Right renal pelvis (tissue), 4 donors: Measurements from ENCODE around the gene CCDC66. TPM values are rescaled to one million over a fixed set of nuclear protein-coding genes. Genes with fewer than 3 reads are reported as not detected.
"Not testable (repeated sequence)": the region's sequence is repeated elsewhere in the genome, so short reads cannot be mapped to it uniquely, and the experiment has no call there.

ENCODE experiments used
- DNase-seq, 4 donors: peaks; one replicate each; pipeline ENCODE4 v3.0.0-alpha.2; 2013; ENCODE audit warnings: low read depth in 4 of 4, low spot score in 3 of 4, missing footprints in 1 of 4
- polyA plus RNA-seq, 4 donors: library from polyadenylated mRNA; unstranded; fragments of 120-200 nt; gene quantifications; one replicate each; pipeline ENCODE4 v1.2.1, GENCODE V29; 2013; ENCODE audit not compliant: insufficient read length in 4 of 4

The CCDC66 gene
- polyA plus RNA-seq, result 10 to 100 TPM; 24.2 to 34.3 (median 30.5) TPM

- peak; percentile 83 to 90 (median 85) for DNase-seq
Observed at GRCh38 chr3:56556908-56557830, at the start of gene CCDC66. CCDC66 (plus strand) TSS chr3:56557175; CDS start chr3:56557243, 68 bp downstream.

GRCh38 chr3:56519641-56520040 lies 37.3 kb upstream of the CCDC66 start:
- DNase-seq, result no peak

GRCh38 chr3:56522374-56522773 lies 34.6 kb upstream of the CCDC66 start:
- no peak for DNase-seq

GRCh38 chr3:56525291-56525690 lies 31.7 kb upstream of the CCDC66 start:
- DNase-seq, result no peak

GRCh38 chr3:56536735-56537134 lies 20.2 kb upstream of the CCDC66 start:
- DNase-seq, result no peak

GRCh38 chr3:56547486-56547885 lies 9.5 kb upstream of the CCDC66 start:
- no peak for DNase-seq

GRCh38 chr3:56557831-56558170 lies 826 bp downstream of the CCDC66 start:
- no peak for DNase-seq

- DNase-seq, result no peak
Observed at GRCh38 chr3:56573501-56573900, 16.5 kb downstream of the CCDC66 start.

- not testable (repeated sequence) for DNase-seq
Observed at GRCh38 chr3:56581941-56582340, 25.0 kb downstream of the CCDC66 start.

GRCh38 chr3:56584275-56584674 lies 27.3 kb downstream of the CCDC66 start:
- DNase-seq, result not testable (repeated sequence)

GRCh38 chr3:56590814-56591213 lies 33.8 kb downstream of the CCDC66 start:
- no peak for DNase-seq

- DNase-seq, result no peak
Observed at GRCh38 chr3:56591262-56591661, 34.3 kb downstream of the CCDC66 start.

GRCh38 chr3:56593455-56594158 lies 36.6 kb downstream of the CCDC66 start:
- DNase-seq, result no peak

GRCh38 chr3:56595975-56596840 lies 39.2 kb downstream of the CCDC66 start:
- DNase-seq, result no peak

- DNase-seq, result not testable (repeated sequence)
Observed at GRCh38 chr3:56608479-56608878, 51.5 kb downstream of the CCDC66 start.

GRCh38 chr3:56610669-56611335 lies 53.8 kb downstream of the CCDC66 start:
- no peak for DNase-seq

- no peak for DNase-seq
Observed at GRCh38 chr3:56611364-56611763, 54.4 kb downstream of the CCDC66 start.

- DNase-seq, result no peak
Observed at GRCh38 chr3:56612146-56612545, 55.2 kb downstream of the CCDC66 start.

- DNase-seq, result no peak
Observed at GRCh38 chr3:56613016-56613415, 56.0 kb downstream of the CCDC66 start.

GRCh38 chr3:56616478-56617006 lies 59.6 kb downstream of the CCDC66 start:
- no peak for DNase-seq
